Myocyte (in vitro differentiated cells): ENCODE results near the gene AIFM3. TPM values are rescaled to one million over a fixed set of nuclear protein-coding genes. Genes with fewer than 3 reads are reported as not detected.
"Not testable (repeated sequence)": the region's sequence is repeated elsewhere in the genome, so short reads cannot be mapped to it uniquely, and the experiment has no call there.

Experiments used
- DNase-seq: peaks from one replicate; pipeline ENCODE4 v3.0.0-alpha.2; 2012; ENCODE audit warnings: low read depth
- total RNA-seq: library from RNA; depleted of rRNA; stranded (reverse); fragments of >200 nt; gene quantifications from 2 replicates; pipeline ENCODE4 v1.2.3, GENCODE V29; 2014

The AIFM3 gene
- total RNA-seq, 1 donor from 2014 or later = 0.13 TPM

DNA sequence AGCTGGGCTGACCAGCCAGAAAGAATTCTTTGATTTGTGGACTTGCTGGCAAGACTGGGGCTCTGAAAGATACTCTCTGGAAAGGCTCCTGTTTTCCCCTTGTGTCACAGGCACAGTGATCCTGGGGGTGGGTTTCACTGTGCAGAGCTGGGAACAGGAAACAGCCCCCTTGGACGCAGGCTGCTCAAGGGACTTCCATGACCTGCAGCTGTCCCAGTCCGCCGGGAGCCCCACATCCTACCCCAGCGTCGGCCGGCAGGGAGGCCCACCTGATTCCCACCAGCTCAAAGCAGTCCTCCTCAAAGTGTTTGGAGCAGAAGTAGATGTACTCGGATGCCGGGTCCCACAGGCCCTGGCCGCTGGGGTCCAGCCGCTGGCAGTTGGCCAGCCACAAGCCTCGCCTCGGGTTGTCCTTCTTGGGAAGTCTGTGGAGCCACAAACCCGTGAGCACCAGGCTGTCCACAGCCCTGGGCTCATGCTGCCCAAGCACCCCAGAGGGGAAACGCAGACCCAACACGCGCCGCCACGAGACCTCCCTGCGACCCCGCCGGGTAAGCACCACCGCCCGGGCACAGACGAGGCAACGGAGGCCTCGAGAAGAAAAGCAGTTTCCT lies 34.0 kb downstream of the AIFM3 start:
- no peak for DNase-seq

DNA sequence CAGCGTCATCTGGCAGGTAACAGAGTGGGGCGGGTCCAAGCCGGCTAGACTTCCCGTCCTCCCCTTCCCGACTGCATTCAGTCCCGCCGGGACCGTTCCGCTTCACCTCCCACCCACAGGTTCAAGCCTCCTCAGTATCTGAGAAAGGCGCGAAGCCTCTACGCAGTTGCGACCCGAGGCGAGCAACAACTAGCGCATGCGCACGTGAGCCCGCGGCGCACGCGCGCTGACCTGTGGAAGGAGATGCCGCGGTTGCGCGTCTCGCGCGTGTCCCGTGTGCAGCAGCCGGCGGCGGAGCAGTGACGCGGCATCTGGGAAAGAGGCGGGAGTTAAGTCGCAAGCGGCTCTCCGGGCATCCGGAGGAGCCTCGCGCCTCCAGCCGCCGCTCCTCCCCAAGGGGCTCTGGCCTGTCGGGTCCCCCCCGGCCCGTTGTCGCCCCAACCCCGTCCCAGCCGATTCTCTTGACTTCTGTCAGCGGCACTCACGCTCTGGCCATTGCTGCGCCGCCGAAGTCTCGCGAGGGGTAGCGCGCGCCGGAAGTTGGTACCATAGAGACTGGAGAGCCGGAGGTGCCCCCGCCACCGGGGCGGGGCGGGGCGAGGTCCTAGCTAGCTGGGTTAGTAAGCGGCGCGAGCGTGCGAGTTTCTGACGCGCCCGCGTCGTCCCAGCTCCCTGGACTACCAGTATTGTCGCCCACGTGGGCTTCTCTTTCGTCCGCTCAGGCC lies 34.7 kb downstream of the AIFM3 start, which contains the start of gene THAP7:
Gene THAP7, minus strand, starts transcription at position 518 of the 725 bp plus-strand sequence. Its CDS starts 207 bp downstream, at position 311.
- peak; percentile 97 for DNase-seq

- no peak for DNase-seq
Observed at GRCh38 chr22:21003782-21004181, 36.7 kb downstream of the AIFM3 start.

- not testable (repeated sequence) for DNase-seq
Observed at GRCh38 chr22:21009208-21009607, 42.2 kb downstream of the AIFM3 start.

GRCh38 chr22:21009638-21010425 lies 42.8 kb downstream of the AIFM3 start:
- peak; percentile 53 for DNase-seq

- no peak for DNase-seq
Observed at GRCh38 chr22:21010426-21011113, 43.5 kb downstream of the AIFM3 start.

- DNase-seq = no peak
Observed at GRCh38 chr22:21012446-21013407, 45.7 kb downstream of the AIFM3 start.

GRCh38 chr22:21013657-21014201 lies 46.7 kb downstream of the AIFM3 start:
- DNase-seq = no peak

- DNase-seq = peak; percentile 93
Observed at GRCh38 chr22:21014202-21014725, 47.2 kb downstream of the AIFM3 start.

DNA sequence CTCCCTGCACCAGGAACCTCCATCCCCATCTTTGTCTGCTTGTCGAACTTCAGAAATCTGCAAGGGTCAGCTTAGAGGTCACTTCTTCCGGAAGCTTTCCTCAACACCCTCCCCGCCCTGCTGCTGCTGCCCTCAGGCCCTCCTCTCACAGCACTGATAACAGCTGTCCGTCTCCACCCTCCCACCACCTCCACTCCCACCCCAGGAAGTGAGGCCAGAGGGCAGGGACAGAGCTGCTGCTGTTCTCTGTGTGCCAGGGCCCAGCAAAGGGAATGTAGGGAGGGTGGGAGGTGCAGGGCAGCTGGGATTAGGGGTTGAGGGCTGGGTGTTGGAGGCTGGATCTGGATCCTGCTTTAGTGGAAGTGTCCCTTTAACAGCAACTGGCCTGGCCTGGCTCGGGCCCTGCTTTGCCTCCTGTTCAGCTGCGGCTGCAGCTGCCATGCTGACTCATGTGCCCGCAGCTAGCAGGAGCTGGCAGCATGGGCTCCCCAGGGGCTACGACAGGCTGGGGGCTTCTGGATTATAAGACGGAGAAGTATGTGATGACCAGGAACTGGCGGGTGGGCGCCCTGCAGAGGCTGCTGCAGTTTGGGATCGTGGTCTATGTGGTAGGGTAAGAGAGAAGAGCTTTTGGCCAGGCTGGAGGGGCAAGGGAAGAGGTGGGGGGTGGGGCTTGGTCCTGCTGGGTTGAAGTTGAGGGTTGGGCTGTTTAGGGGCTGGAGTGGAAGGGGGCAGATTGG lies 47.8 kb downstream of the AIFM3 start, which contains the start of gene P2RX6:
Gene P2RX6, plus strand, starts transcription at position 440 of the 740 bp plus-strand sequence. Its CDS starts 10 bp downstream, at position 450.
- DNase-seq = peak; percentile 98

GRCh38 chr22:21015466-21016006 lies 48.5 kb downstream of the AIFM3 start:
- no peak for DNase-seq

GRCh38 chr22:21016644-21017420 lies 49.8 kb downstream of the AIFM3 start:
- DNase-seq = no peak

DNA sequence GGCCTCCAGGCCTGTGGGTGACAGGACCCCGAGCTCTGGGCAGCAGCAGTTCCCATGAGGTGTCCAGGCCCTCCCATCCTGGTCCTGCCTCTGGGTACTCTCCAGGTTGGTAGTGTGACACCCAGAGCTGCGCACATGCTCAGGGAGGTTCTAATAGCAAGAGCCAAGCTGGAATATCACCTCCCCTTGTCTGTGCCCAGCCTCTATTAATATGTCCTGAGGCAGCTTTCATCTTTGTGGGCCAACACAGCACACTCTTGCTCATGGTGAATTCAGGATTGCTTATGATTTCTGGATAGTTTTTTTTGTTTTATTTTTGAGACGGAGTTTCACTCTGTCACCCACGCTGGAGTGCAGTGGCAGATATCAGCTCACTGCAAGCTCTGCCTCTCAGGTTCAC lies 51.3 kb downstream of the AIFM3 start:
- DNase-seq = no peak

DNA sequence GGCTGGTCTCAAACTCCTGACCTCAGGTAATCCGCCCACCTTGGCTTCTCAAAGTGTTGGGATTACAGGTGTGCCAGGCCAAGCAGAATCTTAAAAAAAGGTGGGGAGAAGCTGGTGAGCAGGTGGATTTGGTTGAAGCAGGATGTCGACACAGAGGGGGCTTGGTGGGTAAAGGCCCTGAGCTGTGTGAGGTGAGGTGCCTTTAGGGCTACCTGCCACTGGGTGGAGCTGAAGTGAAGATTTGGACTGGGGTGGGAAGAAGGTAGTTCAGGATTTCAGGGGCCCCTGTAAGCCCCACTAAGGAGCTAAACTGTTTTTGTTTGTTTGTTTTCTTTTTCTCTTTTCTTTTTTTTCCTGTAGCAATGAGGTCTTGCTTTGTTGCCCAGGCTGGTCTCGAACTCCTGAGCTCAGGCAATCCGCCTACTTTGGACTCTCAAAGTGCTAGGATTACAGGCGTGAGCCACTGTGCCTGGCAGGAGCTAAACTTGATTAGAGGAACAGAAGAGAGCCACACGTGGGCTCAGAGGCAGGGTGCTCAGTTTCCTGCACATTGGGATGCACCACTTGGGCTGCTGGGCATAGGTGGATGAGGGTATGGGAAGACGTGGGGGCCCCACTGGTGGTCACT lies 53.9 kb downstream of the AIFM3 start:
- DNase-seq = no peak

DNA sequence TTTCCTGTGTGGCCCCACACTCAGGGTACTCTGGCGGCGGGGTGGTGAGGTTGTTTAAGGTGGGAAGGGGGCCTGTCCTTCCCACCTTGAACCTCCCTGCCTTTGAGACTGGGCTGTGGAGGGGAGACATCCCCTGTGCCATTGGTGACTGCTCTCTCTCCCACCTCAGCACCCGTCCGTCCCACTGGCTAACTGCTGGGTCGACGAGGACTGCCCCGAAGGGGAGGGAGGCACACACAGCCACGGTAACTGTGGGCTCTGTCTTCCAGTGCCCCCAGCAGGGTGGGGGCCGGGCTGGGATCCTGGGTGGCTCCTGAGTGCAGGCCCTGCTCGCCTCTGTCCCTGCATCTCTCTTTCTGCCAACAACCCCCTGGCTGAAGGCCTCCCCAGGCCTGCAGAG lies 55.5 kb downstream of the AIFM3 start:
- DNase-seq = no peak

- DNase-seq = no peak
Observed at GRCh38 chr22:21022955-21023614, 56.0 kb downstream of the AIFM3 start.

DNA sequence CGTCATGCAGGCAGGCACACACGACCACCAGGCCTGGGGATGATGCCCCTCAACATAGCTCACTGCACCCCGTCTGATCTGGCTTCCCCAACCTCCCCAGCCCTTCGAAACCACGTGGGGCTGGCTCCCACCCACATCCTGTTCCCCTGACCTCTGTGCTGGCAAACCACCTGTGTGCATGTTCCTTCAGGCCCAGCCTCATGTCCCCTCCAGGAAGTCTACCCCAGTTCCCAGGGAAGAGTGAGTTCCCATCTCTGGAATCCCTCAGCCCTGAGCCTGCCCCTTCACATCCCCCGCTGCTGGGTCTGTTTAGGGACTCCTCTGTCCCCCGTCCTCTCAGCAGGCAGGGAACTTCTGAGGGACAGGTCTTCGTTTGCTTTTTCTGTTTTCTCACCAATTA lies 58.2 kb downstream of the AIFM3 start:
- DNase-seq = no peak
